Ovary (tissue), 9 donors: ENCODE measurements around the gene VAMP5. TPM values are rescaled to one million over a fixed set of nuclear protein-coding genes. Genes with fewer than 3 reads are reported as not detected.

Experiments
- DNase-seq, 5 donors: peaks; one replicate each; pipeline ENCODE4 v3.0.0-alpha.2; 2019 to 2020
- H3K27ac ChIP-seq, 2 donors: fragments of 200-600 bp; one replicate each; pipeline versions ENCODE4 v1.5.1 to v1.8.0; 2019 to 2022
- H3K27me3 ChIP-seq: fragments of 200-600 bp; one replicate; pipeline ENCODE4 v1.8.0; 2022
- H3K36me3 ChIP-seq: fragments of 200-600 bp; sonication (generic); one replicate; pipeline ENCODE4 v1.5.1; 2019
- H3K4me1 ChIP-seq: one replicate; pipeline ENCODE4 v1.8.1; 2013; ENCODE audit warnings: mild to moderate bottlenecking, moderate library complexity; ENCODE audit not compliant: insufficient read depth
- H3K4me3 ChIP-seq: fragments of 200-600 bp; sonication (generic); one replicate; pipeline ENCODE4 v1.5.1; 2017
- H3K9me3 ChIP-seq, 2 donors: fragments of 200-600 bp in 1 of 2; sonication (generic) in 1 of 2; one replicate each; pipeline versions ENCODE4 v1.5.1 to v1.8.1; 2013 to 2019; ENCODE audit warnings: mild to moderate bottlenecking in 1 of 2, moderate library complexity in 1 of 2
- EP300 ChIP-seq: sonication (generic); formaldehyde crosslinking; IDR thresholded peaks from one replicate; pipeline ENCODE4 v1.6.1; 2017; ENCODE audit warnings: antibody characterized with exemption
- POLR2A ChIP-seq: fragments of 450-650 bp; IDR thresholded peaks from one replicate; pipeline ENCODE4 v1.6.1; 2017; ENCODE audit warnings: antibody characterized with exemption, mild to moderate bottlenecking, moderate library complexity
- WGBS, 3 donors: extraction: QIAGEN DNeasy Blood & Tissue Kit in 1 of 3; methylation state at CpG; one replicate each; pipeline versions ENCODE4 v1.1.5 to v1.1.7; 2013 to 2017; 5-methylcytosine and 5-hydroxymethylcytosine counted together
- intact Hi-C, 4 donors: fragments of 100-400 bp; cut with DNase I; formaldehyde crosslinking; loops; one replicate each; pipeline versions ENCODE4 v1.11.0 to v1.15.1; 2022 to 2023
- polyA plus RNA-seq, 2 donors: library from polyadenylated mRNA; stranded (reverse); fragments of 200-250 nt in 1 of 2; fragments of 350-450 nt in 1 of 2; fragmentation: Illumina TruSeq in 1 of 2; extraction: RNeasy Lipid Tissue Mini Kit (QIAGEN cat#74804) in 1 of 2; gene quantifications; one replicate each; pipeline ENCODE4 v1.2.3, GENCODE V29; 2013 to 2014
- total RNA-seq, 7 donors: library from RNA; depleted of rRNA in 2 of 7; stranded (reverse); fragments of >200 nt in 2 of 7; fragmentation: NEBNext Ultra II Directional in 3 of 7; extraction: Animal tissue kit (Norgen Biotek cat#: 25700) in 3 of 7; gene quantifications; one replicate each; pipeline versions ENCODE4 v1.1.0 to v1.2.4, GENCODE V29; 2016 to 2023
- TF ChIP-seq, protein P1 (sequence below), 3 donors: fragments of 450-650 bp in 2 of 3; fragments of 200-600 bp in 1 of 3; IDR thresholded peaks; one replicate each; pipeline versions ENCODE4 v1.5.1 to v1.8.0; 2016 to 2022; ENCODE audit warnings: antibody characterized with exemption in 3 of 3, mild to moderate bottlenecking in 1 of 3
- donor health status: DM: no; HTN: no; CAD: no; lungs with moderate emphysema.
- donor health status: DM: no; HTN: no; CAD: no.
- donor health status: Bipolar disorder and iron deficiency.
- donor health status: DM: yes; HTN: yes; CAD: no.
- donor health status: DM: no; HTN: no; CAD: no.
- donor health status: DM: yes; HTN: yes; CAD: no.

Gene VAMP5
- total and polyA plus RNA-seq, 9 donors = 25.6 to 99.5 (median 48.5) TPM

GRCh38 chr2:85580206-85580605 lies 4.0 kb upstream of the VAMP5 start:
- WGBS, 3 donors = 76 to 84% (median 82%) methylated on average over 3 of the region's 3 CpGs
- Histone ChIP-seq H3K4me1 (peaks cover 2% of the 10 kb centered on the region), H3K36me3 (no peaks in the 10 kb centered on the region), H3K27ac (peak overlapping the region in 1 of 2 donors; percentile 39), H3K9me3 (no peaks in the 10 kb centered on the region), H3K27me3 (no peaks in the 10 kb centered on the region), H3K4me3 (no peak overlapping the region)
- TF ChIP-seq POLR2A = no peak
- TF ChIP-seq, protein P1, sequence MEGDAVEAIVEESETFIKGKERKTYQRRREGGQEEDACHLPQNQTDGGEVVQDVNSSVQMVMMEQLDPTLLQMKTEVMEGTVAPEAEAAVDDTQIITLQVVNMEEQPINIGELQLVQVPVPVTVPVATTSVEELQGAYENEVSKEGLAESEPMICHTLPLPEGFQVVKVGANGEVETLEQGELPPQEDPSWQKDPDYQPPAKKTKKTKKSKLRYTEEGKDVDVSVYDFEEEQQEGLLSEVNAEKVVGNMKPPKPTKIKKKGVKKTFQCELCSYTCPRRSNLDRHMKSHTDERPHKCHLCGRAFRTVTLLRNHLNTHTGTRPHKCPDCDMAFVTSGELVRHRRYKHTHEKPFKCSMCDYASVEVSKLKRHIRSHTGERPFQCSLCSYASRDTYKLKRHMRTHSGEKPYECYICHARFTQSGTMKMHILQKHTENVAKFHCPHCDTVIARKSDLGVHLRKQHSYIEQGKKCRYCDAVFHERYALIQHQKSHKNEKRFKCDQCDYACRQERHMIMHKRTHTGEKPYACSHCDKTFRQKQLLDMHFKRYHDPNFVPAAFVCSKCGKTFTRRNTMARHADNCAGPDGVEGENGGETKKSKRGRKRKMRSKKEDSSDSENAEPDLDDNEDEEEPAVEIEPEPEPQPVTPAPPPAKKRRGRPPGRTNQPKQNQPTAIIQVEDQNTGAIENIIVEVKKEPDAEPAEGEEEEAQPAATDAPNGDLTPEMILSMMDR (IDR thresholded peaks at IDR 0.05) = no peak
- TF ChIP-seq EP300 = no peak
- intact Hi-C loops = no loop called here
- DNase-seq = no peak

GRCh38 chr2:85582492-85582891 lies 1.7 kb upstream of the VAMP5 start:
- intact Hi-C loops = no loop called here
- TF ChIP-seq POLR2A (no peak), EP300 (no peak)
- TF ChIP-seq, protein P1 (IDR thresholded peaks at IDR 0.05) = no peak
- Histone ChIP-seq H3K36me3 (no peaks in the 10 kb centered on the region), H3K9me3 (no peaks in the 10 kb centered on the region), H3K4me3 (no peak overlapping the region), H3K27me3 (no peaks in the 10 kb centered on the region), H3K27ac (no peak overlapping the region), H3K4me1 (peaks cover 4% of the 10 kb centered on the region)
- no peak for DNase-seq
- 80 to 87% (median 84%) methylated on average over 1 of the region's 1 CpG for WGBS, 3 donors

DNA sequence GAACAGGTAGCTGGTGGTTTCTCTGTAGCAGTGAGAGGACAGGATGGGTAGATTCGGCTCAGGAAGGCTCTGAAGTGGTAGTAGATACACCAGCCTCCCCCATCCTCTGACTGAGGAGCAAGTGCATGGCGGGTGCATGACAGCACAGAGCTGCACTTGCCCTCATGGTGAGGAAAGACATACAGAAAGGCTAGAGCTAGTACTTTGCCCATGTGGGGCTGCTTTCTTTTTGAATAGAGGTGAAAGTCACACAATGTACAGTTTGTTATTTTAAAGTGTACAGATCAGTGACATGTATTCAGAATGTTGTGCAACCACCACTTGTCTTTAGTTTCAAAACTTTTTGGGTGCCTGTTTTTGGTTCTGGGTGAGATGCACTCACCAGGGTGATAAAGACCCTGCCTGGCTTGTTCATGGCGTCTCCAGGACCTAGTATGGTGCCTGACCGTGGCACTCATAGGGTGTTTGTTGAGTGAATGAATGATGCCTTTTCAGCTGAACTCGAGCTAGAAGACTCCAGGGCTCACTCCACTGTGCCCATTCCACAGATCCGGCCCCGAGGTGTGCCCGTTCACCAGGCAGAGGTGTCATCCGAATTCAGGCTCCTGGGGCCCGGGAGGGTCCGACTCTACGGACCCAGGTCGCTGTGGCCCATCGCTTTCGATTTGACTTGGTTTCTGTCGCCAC lies 421 bp upstream of the VAMP5 start:
- TF ChIP-seq, protein P1 (IDR thresholded peaks at IDR 0.05) = no peak
- WGBS, 3 donors = 18 to 20% (median 20%) methylated on average over 16 of the region's 16 CpGs
- intact Hi-C loops = no loop called here
- Histone ChIP-seq H3K4me3 (peak overlapping the region; percentile 61), H3K27ac (peak overlapping the region; percentile 38 to 46), H3K27me3 (no peaks in the 10 kb centered on the region), H3K36me3 (no peaks in the 10 kb centered on the region), H3K9me3 (no peaks in the 10 kb centered on the region), H3K4me1 (peaks cover 6% of the 10 kb centered on the region)
- no peak for DNase-seq

DNA sequence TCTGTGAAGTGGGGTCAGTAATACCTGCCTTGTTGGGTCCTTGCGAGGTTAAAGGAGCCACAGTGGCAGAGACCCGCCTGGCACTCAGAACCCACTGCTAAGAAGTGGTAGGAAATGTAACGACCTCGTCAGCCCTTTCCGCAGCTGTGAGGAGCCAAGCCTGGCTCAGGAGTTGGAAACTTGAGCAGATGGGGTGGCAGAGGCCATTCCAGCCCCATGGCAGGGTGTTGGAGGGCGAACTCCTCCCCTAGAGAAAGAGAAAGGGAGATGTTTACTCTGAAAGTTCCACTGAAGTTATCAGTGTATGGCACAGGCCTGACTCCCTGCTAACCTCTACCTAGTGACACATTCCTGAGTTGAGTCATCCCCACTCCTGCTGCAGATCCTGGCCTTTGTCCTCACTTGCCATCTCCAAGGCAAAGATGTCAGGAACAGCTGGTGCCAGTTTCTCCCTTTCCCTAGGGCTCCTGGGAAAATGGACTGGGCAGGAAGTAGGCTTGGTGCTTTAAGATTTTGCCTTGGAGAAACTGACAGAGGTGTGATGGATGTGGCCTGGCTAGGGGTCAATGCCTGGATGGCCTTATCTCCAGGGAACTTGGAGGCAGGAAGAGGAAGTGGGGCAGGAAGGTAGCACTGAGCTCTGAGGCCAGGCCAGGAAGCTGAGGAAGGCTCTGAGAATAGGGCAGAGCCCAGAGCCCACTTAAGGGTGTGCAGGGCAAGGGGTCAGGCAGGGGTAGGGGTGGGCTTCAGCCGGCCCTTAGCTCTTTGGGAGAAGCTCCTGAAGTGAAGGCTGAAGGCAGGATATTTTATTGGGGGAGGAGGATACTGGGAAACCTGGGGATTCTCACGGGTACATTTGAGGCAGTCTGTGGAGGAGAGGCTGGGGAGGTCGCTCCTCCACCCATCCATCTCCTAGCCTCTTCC lies 888 bp downstream of the VAMP5 start:
- intact Hi-C loops = no loop called here
- Histone ChIP-seq H3K4me1 (peaks cover 12% of the 10 kb centered on the region), H3K36me3 (no peaks in the 10 kb centered on the region), H3K27me3 (no peaks in the 10 kb centered on the region), H3K9me3 (no peaks in the 10 kb centered on the region), H3K4me3 (peak overlapping the region; percentile 61), H3K27ac (peak overlapping the region; percentile 38 to 46)
- 26 to 32% (median 29%) methylated on average over 9 of the region's 9 CpGs for WGBS, 3 donors
- DNase-seq = no peak
- TF ChIP-seq EP300 = no peak
- TF ChIP-seq POLR2A = no peak
- TF ChIP-seq, protein P1 (IDR thresholded peaks at IDR 0.05) = no peak
